Hair follicular keratinocyte (primary cell): ENCODE data around the gene STAB2. TPM values are rescaled to one million over a fixed set of nuclear protein-coding genes. Genes with fewer than 3 reads are reported as not detected.

Experiments
- total RNA-seq: library from RNA; depleted of rRNA; stranded (reverse); fragments of >200 nt; gene quantifications from 2 replicates; pipeline ENCODE4 v1.2.3, GENCODE V29; 2015

STAB2 gene
- total RNA-seq, result not detected in 2 replicates

GRCh38 chr12:103586791-103587370, at the start of gene STAB2:
Gene STAB2 (plus strand): TSS chr12:103587273. CDS start chr12:103587477, 204 bp downstream.

Other genes starting within 250 kb of the STAB2 start
- not detected in 2 replicates for gene C12orf42, start 91.3 kb upstream of the STAB2 start, total RNA-seq